ENCODE results near the gene COL5A1.

DNA sequence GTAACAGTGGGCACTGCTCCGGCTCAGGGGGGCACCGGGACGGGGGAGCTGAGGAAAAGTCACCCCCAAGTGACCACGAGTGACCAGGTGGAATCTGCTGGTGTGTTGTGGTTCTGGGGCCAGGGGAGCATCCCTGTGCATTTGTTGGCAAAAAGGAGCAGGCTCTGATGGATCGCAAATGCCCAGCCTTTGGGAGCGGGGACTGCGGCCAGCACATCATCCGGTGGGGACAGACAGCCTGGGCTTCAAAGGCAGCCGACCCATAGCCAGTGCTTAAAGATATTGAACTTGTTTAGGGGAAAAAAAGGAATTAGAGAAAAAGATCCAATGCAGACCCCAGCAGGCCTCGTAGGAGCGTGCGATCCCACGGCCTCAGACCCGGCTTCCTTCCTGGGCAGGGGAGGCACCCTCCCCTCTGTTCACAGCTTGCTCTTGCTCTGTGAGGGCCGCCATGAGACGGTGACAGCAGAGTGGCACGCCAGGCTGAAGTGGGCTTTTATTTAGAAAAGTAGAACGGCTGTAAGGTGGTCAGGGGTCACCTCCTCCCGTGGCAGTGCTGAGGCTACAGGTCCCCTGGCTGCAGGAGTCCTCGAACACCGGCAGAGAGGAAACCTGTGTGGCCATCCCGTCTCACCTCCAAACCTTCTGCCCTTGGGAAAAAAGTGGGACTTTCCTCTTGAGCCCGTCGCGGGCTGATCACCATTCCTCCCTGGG is 41.2 kb downstream of the COL5A1 start:
- TF ChIP-seq CTCF (optimal IDR thresholded peaks at IDR 0.05 in 1 of 3, IDR thresholded peaks at IDR 0.05 in 1 of 3, conservative IDR thresholded peaks at IDR 0.05 in 1 of 3; ENCODE audit: extremely low read depth in 1 of 3, insufficient read depth in 2 of 3, low read length in 3 of 3) (no peak), EZH2 (IDR thresholded peaks at IDR 0.05; ENCODE audit: low read length) (no peak)
